Astrocyte of the cerebellum (primary cell): ENCODE data around the gene AKR1C3.

Experiments used
- DNase-seq: peaks from one replicate; pipeline ENCODE4 v3.0.0-alpha.2; 2011; ENCODE audit warnings: low read depth
- H3K4me3 ChIP-seq: 2 replicates; pipeline ENCODE4 v1.5.1; 2011; ENCODE audit warnings: mild to moderate bottlenecking, low read depth, low read length, moderate library complexity
- CTCF ChIP-seq: IDR thresholded peaks from 2 replicates; pipeline ENCODE4 v1.5.1; 2012; ENCODE audit warnings: low read length, low read depth, moderate library complexity, mild to moderate bottlenecking; ENCODE audit errors: missing control alignments
- in situ Hi-C: cut with HindIII; loops from 2 replicates; pipeline ENCODE4 v1.10.0; 2017; ENCODE audit warnings: low sequenced_read_pairs

Gene AKR1C3

GRCh38 chr10:5146920-5147254, 52.7 kb downstream of the AKR1C3 start:
- TF ChIP-seq CTCF = no peak
- no peak for DNase-seq
- in situ Hi-C loops = no loop called here
- H3K4me3 ChIP-seq = no peak overlapping the region

DNA sequence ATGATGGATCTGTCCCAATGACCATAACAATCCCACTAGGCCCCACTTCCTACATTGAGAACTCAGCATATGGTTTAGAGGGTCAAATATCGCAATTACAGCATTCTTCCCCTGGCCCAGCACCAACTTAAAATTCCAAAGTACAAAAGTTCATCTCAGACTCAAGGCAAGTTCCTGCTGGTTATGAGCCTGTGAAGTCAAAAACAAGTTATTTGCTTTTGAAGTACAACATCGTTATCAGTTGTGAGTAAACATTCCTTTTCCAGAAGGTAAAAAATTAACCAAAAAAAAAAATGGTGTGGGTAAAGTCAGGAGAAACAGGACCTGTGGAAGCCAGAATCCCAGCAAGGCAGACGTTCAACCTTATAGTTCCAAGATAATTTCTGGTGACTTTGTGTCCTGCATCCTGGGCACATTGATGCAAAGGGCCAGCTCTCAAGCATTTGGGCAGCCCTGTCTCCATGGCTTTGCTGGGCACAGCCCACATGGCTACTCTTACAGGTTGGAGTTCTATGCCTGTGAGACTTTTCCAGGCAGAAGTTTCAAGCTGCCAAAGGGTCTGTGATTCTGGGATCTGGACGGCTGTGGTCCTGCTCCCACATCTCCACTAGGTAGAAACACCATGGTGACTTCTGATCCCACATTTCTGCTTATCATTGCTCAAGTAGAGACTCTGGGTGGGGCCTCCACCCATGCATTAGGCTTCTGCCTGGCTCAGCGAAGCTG, 53.2 kb downstream of the AKR1C3 start:
- H3K4me3 ChIP-seq = no peak overlapping the region
- in situ Hi-C loops = no loop called here
- DNase-seq = no peak
- no peak for TF ChIP-seq CTCF

DNA sequence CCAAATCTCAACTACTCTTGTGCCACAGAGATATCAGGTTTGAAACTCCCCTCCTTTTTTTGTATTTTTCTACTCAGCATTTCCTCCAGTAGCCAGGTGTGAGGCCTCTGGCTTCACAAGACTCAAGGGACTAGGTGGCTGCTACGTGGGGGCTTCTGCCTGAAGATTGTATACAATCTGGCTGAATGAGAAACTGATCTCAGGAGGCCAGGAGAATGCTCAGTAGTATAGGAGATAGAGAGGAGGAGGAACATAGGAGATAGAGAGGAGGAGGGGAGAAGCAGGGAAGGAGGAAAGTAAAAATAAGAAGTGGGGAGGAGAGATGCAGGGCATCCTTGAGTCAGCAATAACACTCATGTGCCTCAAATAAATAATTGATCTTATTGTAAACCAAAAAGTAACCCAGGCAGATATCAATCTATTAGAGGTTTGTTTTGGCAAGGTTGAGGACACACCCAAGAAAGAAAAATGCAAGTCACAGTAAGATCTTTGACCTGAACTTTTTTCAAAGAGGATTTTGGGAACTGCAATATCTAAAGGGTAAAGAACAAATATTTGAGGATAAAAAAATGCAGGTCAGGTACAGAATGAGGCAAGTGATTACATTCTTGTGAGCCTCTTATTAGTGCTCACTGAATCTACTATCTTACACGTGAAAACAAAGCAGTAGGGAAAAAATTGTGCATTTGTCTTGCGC, 53.9 kb downstream of the AKR1C3 start:
- DNase-seq = no peak
- no peak overlapping the region for H3K4me3 ChIP-seq
- in situ Hi-C loops = no loop called here
- no peak for TF ChIP-seq CTCF

- no peak for DNase-seq
- no peak overlapping the region for H3K4me3 ChIP-seq
- no peak for TF ChIP-seq CTCF
- in situ Hi-C loops = no loop called here
Measured at GRCh38 chr10:5148678-5149032, 54.4 kb downstream of the AKR1C3 start.

DNA sequence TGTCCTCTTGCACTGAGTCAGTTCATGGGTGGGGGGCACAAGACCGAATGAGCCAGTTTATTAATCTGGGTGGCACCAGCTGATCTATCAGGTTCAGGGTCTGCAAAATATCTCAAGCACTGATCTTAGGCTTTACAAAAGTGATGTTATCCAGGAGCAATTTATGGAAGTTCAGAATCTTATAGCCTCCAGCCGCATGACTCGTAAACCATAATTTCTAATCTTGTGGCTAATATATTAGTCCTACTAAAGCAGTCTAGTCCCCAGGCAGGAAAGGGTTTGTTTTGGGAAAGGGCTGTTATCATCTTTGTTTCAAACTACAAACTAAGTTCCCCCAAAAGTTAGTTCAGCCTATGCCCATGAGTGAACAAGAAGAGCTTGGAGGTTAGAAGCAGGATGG, 56.9 kb downstream of the AKR1C3 start:
- H3K4me3 ChIP-seq = no peak overlapping the region
- no peak for DNase-seq
- no peak for TF ChIP-seq CTCF
- in situ Hi-C loops = no loop called here

DNA sequence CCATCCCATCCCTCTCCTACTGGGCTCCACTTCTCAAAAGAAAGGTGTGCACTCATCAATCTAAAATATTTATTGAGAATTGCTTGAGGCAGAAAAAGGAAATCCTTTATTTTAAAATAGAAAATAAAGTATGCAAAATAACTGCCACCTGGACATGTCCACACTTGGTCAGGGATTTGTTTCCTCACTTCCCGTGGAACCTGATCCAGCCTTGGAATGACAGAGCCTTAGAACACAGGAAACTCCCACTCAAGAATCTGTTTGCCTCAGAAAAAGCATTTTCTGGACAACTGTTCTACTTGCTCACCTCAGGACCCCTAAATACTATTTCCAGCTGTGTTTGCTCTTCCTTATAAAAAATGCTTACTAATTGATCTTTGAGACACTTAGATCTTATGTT, 61.7 kb downstream of the AKR1C3 start:
- DNase-seq = no peak
- in situ Hi-C loops = no loop called here
- no peak overlapping the region for H3K4me3 ChIP-seq
- no peak for TF ChIP-seq CTCF
